Colonic mucosa (tissue), 4 donors: ENCODE data around the gene CTSA. TPM values are rescaled to one million over a fixed set of nuclear protein-coding genes. Genes with fewer than 3 reads are reported as not detected.

Source experiments
- DNase-seq: peaks from one replicate; pipeline ENCODE4 v3.0.0-alpha.2; 2020
- H3K27ac ChIP-seq: fragments of 200-600 bp; one replicate; pipeline ENCODE4 v1.8.0; 2021
- H3K27me3 ChIP-seq: fragments of 200-600 bp; one replicate; pipeline ENCODE4 v1.8.0; 2021
- H3K36me3 ChIP-seq: fragments of 200-600 bp; one replicate; pipeline ENCODE4 v1.8.0; 2021
- H3K4me1 ChIP-seq: fragments of 200-600 bp; one replicate; pipeline ENCODE4 v1.8.0; 2021; ENCODE audit warnings: mild to moderate bottlenecking
- H3K4me3 ChIP-seq: fragments of 200-600 bp; one replicate; pipeline ENCODE4 v1.8.0; 2021
- H3K9ac ChIP-seq, 2 donors: one replicate each; pipeline ENCODE4 v1.7.0; 2013; ENCODE audit warnings: control low read depth in 2 of 2, low read depth in 2 of 2, low read length in 2 of 2
- H3K9me3 ChIP-seq: fragments of 200-600 bp; one replicate; pipeline ENCODE4 v1.8.0; 2021
- intact Hi-C: fragments of 100-400 bp; cut with DNase I; formaldehyde crosslinking; loops from one replicate; pipeline ENCODE4 v1.14.1; 2022
- total RNA-seq, 2 donors: library from RNA; stranded (reverse); fragmentation: NEBNext Ultra II Directional in 1 of 2; extraction: Animal tissue kit (Norgen Biotek cat#: 25700) in 1 of 2; gene quantifications; one replicate each; pipeline ENCODE4 v1.2.1, GENCODE V29; 2021
- TF ChIP-seq, protein P1 (sequence below): fragments of 200-600 bp; IDR thresholded peaks from one replicate; pipeline ENCODE4 v1.8.0; 2022; ENCODE audit warnings: antibody characterized with exemption, mild to moderate bottlenecking
- donor health status: healthy.
- donor health status: DM: no; HTN: no; CAD: no.
- donor health status: DM: no; HTN: no; CAD: no.

Gene CTSA
- total RNA-seq, 2 donors from 2014 or later, result 273 to 366 TPM

DNA sequence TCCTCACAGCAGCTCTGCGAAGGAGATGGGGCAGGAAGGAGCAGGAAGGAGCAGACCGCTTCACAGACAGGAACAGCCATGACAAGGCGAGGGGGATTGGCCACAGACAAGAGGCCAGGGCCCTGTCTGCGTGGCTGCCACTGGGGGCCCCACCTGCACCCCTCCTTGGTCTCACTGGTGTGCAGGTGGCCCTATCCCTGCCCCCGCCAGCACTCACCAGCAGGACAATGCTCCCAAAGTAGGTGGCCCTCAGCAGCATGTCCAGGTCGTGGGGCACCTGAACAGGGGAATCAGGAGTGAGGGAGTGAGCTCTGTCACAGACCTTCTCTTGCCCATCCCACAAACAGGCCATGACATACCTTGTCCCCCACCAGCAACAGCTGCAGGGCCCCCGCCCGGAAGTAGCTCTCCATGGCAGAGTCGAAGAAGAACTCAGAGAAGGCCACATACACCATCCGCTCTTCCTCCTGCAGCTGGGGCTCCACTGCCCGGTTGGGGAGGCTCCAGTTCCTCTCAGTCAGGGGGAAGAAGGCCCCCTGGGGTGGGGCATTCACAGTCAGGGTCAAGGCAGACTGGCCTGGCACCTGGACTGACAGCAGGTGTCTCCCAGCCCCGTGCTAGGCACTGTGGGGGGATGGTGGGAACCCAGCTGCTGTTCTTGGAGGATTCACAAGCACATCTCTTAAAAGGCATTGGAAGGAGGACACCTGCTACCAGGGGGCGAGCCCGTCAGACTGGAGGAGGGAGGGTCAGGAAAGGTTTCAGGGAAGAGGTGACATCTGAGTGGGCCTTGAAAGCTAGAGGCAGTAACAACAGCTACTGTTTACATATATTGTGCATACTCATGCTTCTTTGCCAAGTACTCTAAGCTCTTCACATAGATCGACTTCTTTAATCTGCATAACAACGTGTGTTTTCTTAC, 13.7 kb downstream of the CTSA start:
- Histone ChIP-seq H3K4me1 (no peaks in the 10 kb centered on the region), H3K4me3 (no peak overlapping the region), H3K9me3 (no peaks in the 10 kb centered on the region), H3K27me3 (no peaks in the 10 kb centered on the region), H3K27ac (no peak overlapping the region), H3K36me3 (no peaks in the 10 kb centered on the region), H3K9ac (no peak overlapping the region)
- TF ChIP-seq, protein P1, sequence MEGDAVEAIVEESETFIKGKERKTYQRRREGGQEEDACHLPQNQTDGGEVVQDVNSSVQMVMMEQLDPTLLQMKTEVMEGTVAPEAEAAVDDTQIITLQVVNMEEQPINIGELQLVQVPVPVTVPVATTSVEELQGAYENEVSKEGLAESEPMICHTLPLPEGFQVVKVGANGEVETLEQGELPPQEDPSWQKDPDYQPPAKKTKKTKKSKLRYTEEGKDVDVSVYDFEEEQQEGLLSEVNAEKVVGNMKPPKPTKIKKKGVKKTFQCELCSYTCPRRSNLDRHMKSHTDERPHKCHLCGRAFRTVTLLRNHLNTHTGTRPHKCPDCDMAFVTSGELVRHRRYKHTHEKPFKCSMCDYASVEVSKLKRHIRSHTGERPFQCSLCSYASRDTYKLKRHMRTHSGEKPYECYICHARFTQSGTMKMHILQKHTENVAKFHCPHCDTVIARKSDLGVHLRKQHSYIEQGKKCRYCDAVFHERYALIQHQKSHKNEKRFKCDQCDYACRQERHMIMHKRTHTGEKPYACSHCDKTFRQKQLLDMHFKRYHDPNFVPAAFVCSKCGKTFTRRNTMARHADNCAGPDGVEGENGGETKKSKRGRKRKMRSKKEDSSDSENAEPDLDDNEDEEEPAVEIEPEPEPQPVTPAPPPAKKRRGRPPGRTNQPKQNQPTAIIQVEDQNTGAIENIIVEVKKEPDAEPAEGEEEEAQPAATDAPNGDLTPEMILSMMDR, result no peak
- no peak for DNase-seq
- intact Hi-C loops, result no loop called here

DNA sequence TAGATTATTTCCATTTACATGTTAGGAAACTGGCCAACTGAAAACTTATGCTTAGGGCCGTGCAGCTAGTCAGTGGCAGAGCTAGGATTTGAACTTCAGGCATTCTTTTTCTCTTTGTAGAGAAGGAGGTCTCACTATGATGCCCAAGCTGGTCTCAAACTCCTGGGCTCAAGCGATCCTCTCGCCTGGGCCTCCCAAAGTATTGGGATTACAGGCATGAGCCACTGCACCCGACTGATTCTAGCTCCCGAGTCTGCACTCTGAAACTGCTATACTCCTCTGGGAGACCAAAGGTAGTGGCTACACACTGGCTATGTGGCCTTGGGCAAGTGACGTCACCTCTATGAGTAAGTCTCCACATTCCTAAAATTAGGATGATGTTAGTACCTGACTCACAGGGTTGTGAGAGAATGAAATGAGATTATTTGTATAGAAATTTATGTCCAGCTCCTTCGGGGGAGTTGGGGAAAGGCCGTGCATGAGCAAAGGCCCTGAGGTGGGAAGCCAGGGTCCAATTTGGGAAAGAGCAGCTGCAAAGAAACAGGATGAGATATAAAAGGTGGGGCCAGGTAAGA, 14.5 kb downstream of the CTSA start:
- no peaks in the 10 kb centered on the region for H3K36me3 ChIP-seq
- TF ChIP-seq, protein P1, result no peak
- intact Hi-C loops, result no loop called here
- no peak overlapping the region for H3K27ac ChIP-seq
- no peaks in the 10 kb centered on the region for H3K4me1 ChIP-seq
- no peak for DNase-seq
- no peaks in the 10 kb centered on the region for H3K9me3 ChIP-seq
- H3K27me3 ChIP-seq, result no peaks in the 10 kb centered on the region
- H3K9ac ChIP-seq, result no peak overlapping the region
- H3K4me3 ChIP-seq, result no peak overlapping the region

DNA sequence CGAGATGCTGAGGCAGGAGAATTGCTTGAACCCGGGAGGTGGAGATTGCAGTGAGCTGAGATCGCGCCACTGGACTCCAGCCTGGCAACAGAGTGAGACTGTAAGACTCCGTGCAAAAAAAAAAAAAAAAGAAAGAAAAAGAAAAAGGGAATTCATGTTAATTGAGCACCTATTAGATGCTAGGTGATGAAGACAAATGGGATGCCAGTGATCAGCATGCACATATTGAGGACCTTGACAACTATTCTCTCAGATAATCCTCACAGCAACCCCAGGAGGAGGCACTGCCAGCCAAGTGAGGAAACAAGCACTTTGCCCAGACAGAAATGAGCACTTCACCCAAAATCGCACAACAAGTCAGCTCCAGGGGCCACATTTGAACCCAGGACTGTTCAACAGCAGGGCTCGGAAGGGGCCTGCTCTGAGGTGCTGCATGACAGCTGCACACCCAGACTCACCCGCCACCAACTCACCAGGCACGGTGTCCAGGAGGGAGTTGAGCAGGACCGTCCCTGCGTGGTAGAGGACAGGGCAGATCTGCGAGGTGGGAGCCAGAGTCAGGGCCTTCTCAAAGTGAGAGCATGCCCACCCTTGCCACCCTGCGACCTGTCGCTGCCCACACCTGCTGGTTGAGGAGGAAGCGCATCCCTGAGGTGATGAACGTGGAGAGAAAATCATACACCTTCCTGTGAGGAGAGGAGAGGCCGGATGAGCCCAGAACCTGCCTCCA, 16.2 kb downstream of the CTSA start:
- TF ChIP-seq, protein P1, result no peak
- peaks cover 7% of the 10 kb centered on the region for H3K4me1 ChIP-seq
- H3K27me3 ChIP-seq, result no peaks in the 10 kb centered on the region
- H3K4me3 ChIP-seq, result no peak overlapping the region
- no peak overlapping the region for H3K9ac ChIP-seq
- H3K27ac ChIP-seq, result no peak overlapping the region
- no peak for DNase-seq
- intact Hi-C loops, result no loop called here
- H3K9me3 ChIP-seq, result no peaks in the 10 kb centered on the region
- H3K36me3 ChIP-seq, result no peaks in the 10 kb centered on the region

DNA sequence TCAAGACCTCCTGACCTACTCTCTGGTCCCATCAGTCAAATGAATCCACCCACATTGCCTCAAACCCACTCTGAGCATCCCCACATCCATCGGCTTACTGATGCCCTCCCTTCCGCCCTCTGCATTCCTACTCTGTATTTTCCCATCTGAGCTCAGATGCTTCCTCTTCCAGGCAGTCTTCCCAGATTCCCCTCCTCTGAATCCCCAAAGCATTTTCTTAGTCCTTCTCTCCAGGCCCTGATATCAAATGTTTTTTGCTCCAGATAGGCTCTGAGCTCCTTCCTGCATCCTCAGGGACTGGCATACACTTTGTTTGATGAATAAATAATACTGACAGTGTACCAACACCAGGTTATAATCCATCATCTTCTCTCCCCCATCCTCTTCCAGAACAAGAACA, 16.9 kb downstream of the CTSA start:
- no peak for DNase-seq
- no peaks in the 10 kb centered on the region for H3K36me3 ChIP-seq
- no peak overlapping the region for H3K9ac ChIP-seq
- intact Hi-C loops, result no loop called here
- H3K27me3 ChIP-seq, result no peaks in the 10 kb centered on the region
- H3K4me3 ChIP-seq, result no peak overlapping the region
- H3K9me3 ChIP-seq, result no peaks in the 10 kb centered on the region
- peaks cover 7% of the 10 kb centered on the region for H3K4me1 ChIP-seq
- H3K27ac ChIP-seq, result no peak overlapping the region
- TF ChIP-seq, protein P1, result no peak

DNA sequence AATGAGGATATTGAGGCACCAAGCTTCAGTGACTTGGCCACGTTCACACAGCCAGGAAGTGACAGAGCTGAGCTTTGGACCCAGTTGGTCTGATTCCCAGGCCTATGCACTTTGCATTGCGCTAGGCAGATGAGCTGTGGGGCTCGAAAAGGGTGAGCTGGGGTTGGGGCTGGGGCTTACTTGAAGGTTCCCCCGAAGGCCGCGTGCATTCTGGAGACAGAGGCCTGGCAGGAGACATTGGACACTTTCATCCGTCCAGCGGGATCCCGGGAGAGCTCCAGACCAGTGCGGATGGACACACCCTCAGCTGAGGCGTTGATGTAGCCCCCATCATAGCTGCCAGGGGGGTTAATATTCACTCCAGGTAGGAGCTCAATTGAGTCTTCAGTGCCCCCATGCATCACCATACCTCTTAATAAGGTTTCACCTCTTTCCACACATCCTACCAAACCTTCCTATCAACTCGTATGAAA, 18.2 kb downstream of the CTSA start:
- intact Hi-C loops, result no loop called here
- DNase-seq, result no peak

More for the DNA sequence above, 18.2 kb downstream of the CTSA start:
- Histone ChIP-seq H3K4me1 (peaks cover 7% of the 10 kb centered on the region), H3K27me3 (no peaks in the 10 kb centered on the region), H3K4me3 (no peak overlapping the region), H3K9ac (no peak overlapping the region), H3K9me3 (no peaks in the 10 kb centered on the region), H3K36me3 (no peaks in the 10 kb centered on the region), H3K27ac (no peak overlapping the region)
- TF ChIP-seq, protein P1, result no peak
